Neural cell (in vitro differentiated cells): ENCODE data around the gene NOC4L. TPM values are rescaled to one million over a fixed set of nuclear protein-coding genes. Genes with fewer than 3 reads are reported as not detected.

Experiments used
- H2AFZ ChIP-seq: fragments of 200-600, 300-800 bp; sonication (generic), shearing (Covaris generic); 2 replicates; pipeline ENCODE4 v1.6.0; 2014; ENCODE audit warnings: low read depth, mild to moderate bottlenecking, antibody characterized with exemption, low read length, moderate library complexity
- H3F3A ChIP-seq: fragments of 200-600 bp; shearing (Covaris generic); 2 replicates; pipeline ENCODE4 v1.6.1; 2016; ENCODE audit warnings: mild to moderate bottlenecking, moderate library complexity, mixed read lengths, antibody characterized with exemption, low read length; ENCODE audit not compliant: insufficient read depth, poor library complexity, severe bottlenecking
- H3K27ac ChIP-seq: fragments of 200-600, 300-800 bp; sonication (generic), shearing (Covaris generic); 2 replicates; pipeline ENCODE4 v1.5.1; 2014; ENCODE audit warnings: mild to moderate bottlenecking, low read length, moderate library complexity
- H3K27me3 ChIP-seq: fragments of 300-800, 200-600 bp; sonication (generic), shearing (Covaris generic); 2 replicates; pipeline ENCODE4 v1.6.0; 2014; ENCODE audit warnings: mild to moderate bottlenecking, low read depth, low read length, moderate library complexity; ENCODE audit not compliant: insufficient read depth
- H3K36me3 ChIP-seq: fragments of 300-800, 200-600 bp; sonication (generic), shearing (Covaris generic); 2 replicates; pipeline ENCODE4 v1.5.1; 2014; ENCODE audit warnings: mild to moderate bottlenecking, antibody characterized with exemption, low read length, moderate library complexity; ENCODE audit not compliant: insufficient read depth
- H3K4me2 ChIP-seq: fragments of 300-800, 200-600 bp; sonication (generic), shearing (Covaris generic); 2 replicates; pipeline ENCODE4 v1.6.0; 2014; ENCODE audit warnings: mild to moderate bottlenecking, low read length
- H3K4me3 ChIP-seq: fragments of 300-800, 200-600 bp; sonication (generic), shearing (Covaris generic); 2 replicates; pipeline ENCODE4 v1.5.1; 2014; ENCODE audit warnings: mild to moderate bottlenecking, low read length, moderate library complexity
- H3K79me2 ChIP-seq: fragments of 200-600 bp; shearing (Covaris generic); replicated peaks from 2 replicates; pipeline ENCODE4 v1.6.0; 2014; ENCODE audit warnings: mild to moderate bottlenecking, low read length, moderate library complexity; ENCODE audit not compliant: insufficient read depth
- H3K9ac ChIP-seq: fragments of 300-800, 200-600 bp; sonication (generic), shearing (Covaris generic); 2 replicates; pipeline ENCODE4 v1.6.1; 2016; ENCODE audit warnings: mild to moderate bottlenecking, low read length, mixed read lengths
- H3K9me2 ChIP-seq: fragments of 200-600 bp; shearing (Covaris generic); 2 replicates; pipeline ENCODE4 v1.6.1; 2016; ENCODE audit warnings: mild to moderate bottlenecking, low read length, mixed read lengths; ENCODE audit not compliant: insufficient read depth
- H3K9me3 ChIP-seq: fragments of 200-600, 300-800 bp; sonication (generic), shearing (Covaris generic); 2 replicates; pipeline ENCODE4 v1.6.1; 2016; ENCODE audit warnings: mild to moderate bottlenecking, mixed run types, low read length, moderate library complexity, mixed read lengths
- H4K20me1 ChIP-seq: fragments of 200-600 bp; shearing (Covaris generic); 2 replicates; pipeline ENCODE4 v1.6.1; 2016; ENCODE audit warnings: mild to moderate bottlenecking, mixed run types; ENCODE audit not compliant: insufficient read depth
- CTCF ChIP-seq: fragments of 450-650 bp; IDR thresholded peaks from 2 replicates; pipeline ENCODE4 v1.5.1; 2014; ENCODE audit warnings: antibody characterized with exemption, mild to moderate bottlenecking, moderate library complexity; ENCODE audit not compliant: poor library complexity, severe bottlenecking
- EP300 ChIP-seq: fragments of 450-650 bp; conservative IDR thresholded peaks from 2 replicates; pipeline ENCODE4 v1.6.1; 2014; ENCODE audit warnings: antibody characterized with exemption, mild to moderate bottlenecking, moderate library complexity; ENCODE audit not compliant: poor library complexity, severe bottlenecking
- EZH2 ChIP-seq: fragments of 200-600, 300-800 bp; shearing (Covaris generic), sonication (generic); IDR thresholded peaks from 2 replicates; pipeline ENCODE4 v1.6.1; 2014; ENCODE audit warnings: antibody characterized with exemption, low read length, borderline replicate concordance, mild to moderate bottlenecking; ENCODE audit not compliant: insufficient read depth, poor library complexity, severe bottlenecking
- MXI1 ChIP-seq: fragments of 450-650 bp; conservative IDR thresholded peaks from 2 replicates; pipeline ENCODE4 v1.6.1; 2014; ENCODE audit warnings: antibody characterized with exemption, mild to moderate bottlenecking; ENCODE audit not compliant: poor library complexity, severe bottlenecking
- POLR2AphosphoS5 ChIP-seq: IDR thresholded peaks from 2 replicates; pipeline ENCODE4 v1.6.1; 2012
- RAD21 ChIP-seq: fragments of 450-650 bp; conservative IDR thresholded peaks from 2 replicates; pipeline ENCODE4 v1.6.1; 2014; ENCODE audit warnings: antibody characterized with exemption, mild to moderate bottlenecking, moderate library complexity
- REST ChIP-seq: IDR thresholded peaks from 2 replicates; pipeline ENCODE4 v1.6.1; 2012; ENCODE audit warnings: borderline replicate concordance
- SMC3 ChIP-seq: fragments of 450-650 bp; conservative IDR thresholded peaks from 2 replicates; pipeline ENCODE4 v1.6.1; 2014; ENCODE audit warnings: antibody characterized with exemption, mild to moderate bottlenecking, moderate library complexity; ENCODE audit not compliant: poor library complexity
- TAF1 ChIP-seq: IDR thresholded peaks from 2 replicates; pipeline ENCODE4 v1.6.1; 2012; ENCODE audit warnings: low read depth
- polyA plus RNA-seq: library from polyadenylated mRNA; depleted of rRNA; stranded (reverse); fragments of >200 nt; gene quantifications from 2 replicates; pipeline ENCODE4 v1.2.3, GENCODE V29; 2014

The NOC4L gene
- polyA plus RNA-seq, 1 donor from 2014 or later: 26.9 TPM

DNA sequence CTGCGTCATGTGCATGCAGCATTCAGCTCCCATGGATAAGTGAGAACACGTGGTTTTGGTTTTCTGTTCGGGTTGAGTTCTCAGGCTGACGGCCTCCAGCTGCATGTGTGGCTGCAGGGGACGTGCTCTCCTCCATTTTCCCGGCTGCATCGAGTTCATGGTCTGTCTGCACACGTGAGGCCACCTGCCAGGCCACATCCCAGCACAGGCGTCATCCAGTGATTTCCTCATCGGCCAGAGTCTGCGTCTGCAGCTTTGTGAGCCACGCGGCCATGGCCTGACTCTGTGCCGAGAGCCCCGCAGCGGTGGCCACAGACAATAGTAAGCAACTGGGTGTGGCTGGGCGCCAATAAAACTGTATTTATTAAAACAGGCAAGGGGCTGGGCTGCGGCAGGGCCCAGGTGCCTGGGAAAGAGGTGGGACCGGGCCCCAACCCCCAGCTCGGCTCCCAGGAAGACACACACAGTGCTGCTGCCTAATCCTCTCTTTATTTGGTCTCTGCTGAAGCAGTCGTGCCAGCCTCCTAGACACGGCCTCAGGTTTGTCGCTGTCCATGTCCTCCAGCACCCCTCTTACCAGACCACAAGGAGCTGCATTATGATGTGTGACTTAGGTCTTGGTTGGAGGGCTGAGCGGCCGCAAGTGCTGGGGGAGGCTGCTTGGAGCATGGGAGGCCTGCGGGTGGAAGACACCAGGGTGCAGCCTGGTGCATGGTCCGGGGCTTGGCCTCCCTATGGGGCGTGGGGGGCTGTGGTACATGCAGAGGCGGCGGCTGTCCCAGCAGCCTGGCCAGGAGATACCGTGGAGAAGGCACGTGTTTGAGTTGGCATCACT lies 52.0 kb downstream of the NOC4L start:
- H3K9me2 ChIP-seq: no peaks in the 10 kb centered on the region
- TF ChIP-seq EZH2: no peak
- TF ChIP-seq SMC3: no peak
- TF ChIP-seq POLR2AphosphoS5: no peak
- no peak for TF ChIP-seq TAF1
- TF ChIP-seq REST: no peak
- TF ChIP-seq RAD21: no peak
- no peak for TF ChIP-seq CTCF
- no peak for TF ChIP-seq MXI1
- TF ChIP-seq EP300: no peak
- no peak overlapping the region for H3K9ac ChIP-seq
- no peaks in the 10 kb centered on the region for H3K79me2 ChIP-seq
- H3K9me3 ChIP-seq: peaks cover 3% of the 10 kb centered on the region
- no peaks in the 10 kb centered on the region for H3F3A ChIP-seq
- no peak overlapping the region for H3K27ac ChIP-seq
- H3K4me2 ChIP-seq: no peak overlapping the region
- H4K20me1 ChIP-seq: no peaks in the 10 kb centered on the region
- no peaks in the 10 kb centered on the region for H3K36me3 ChIP-seq
- H2AFZ ChIP-seq: no peak overlapping the region
- H3K4me3 ChIP-seq: no peak overlapping the region
- H3K27me3 ChIP-seq: no peaks in the 10 kb centered on the region

GRCh38 chr12:132196873-132197390 lies 52.7 kb downstream of the NOC4L start:
- Histone ChIP-seq H3K36me3 (no peaks in the 10 kb centered on the region), H4K20me1 (no peaks in the 10 kb centered on the region), H3K9me2 (no peaks in the 10 kb centered on the region)

More at GRCh38 chr12:132196873-132197390, 52.7 kb downstream of the NOC4L start:
- Histone ChIP-seq H3F3A (no peaks in the 10 kb centered on the region), H3K4me2 (no peak overlapping the region), H3K9ac (no peak overlapping the region), H3K79me2 (no peaks in the 10 kb centered on the region), H3K9me3 (peaks cover 3% of the 10 kb centered on the region), H3K27me3 (no peaks in the 10 kb centered on the region), H3K4me3 (no peak overlapping the region), H3K27ac (no peak overlapping the region), H2AFZ (no peak overlapping the region)
- TF ChIP-seq SMC3 (no peak), POLR2AphosphoS5 (no peak), REST (no peak), RAD21 (no peak)
